Kidney (tissue), 14 donors: Measurements from ENCODE around the gene SPEM3. TPM values are rescaled to one million over a fixed set of nuclear protein-coding genes. Genes with fewer than 3 reads are reported as not detected.

Source experiments
- DNase-seq, 5 donors: peaks; one replicate each; pipeline ENCODE4 v3.0.0-alpha.2; 2013 to 2020
- FAIRE-seq: peaks from 2 replicates; lab custom pipeline; 2012; peaks lifted over from hg19 to GRCh38; lab: Jason Lieb, UNC
- H3K27ac ChIP-seq, 2 donors: one replicate each; pipeline ENCODE4 v1.7.0; 2013; ENCODE audit warnings: low read depth in 2 of 2, low read length in 2 of 2, inconsistent platforms in 1 of 2
- H3K27me3 ChIP-seq: one replicate; pipeline ENCODE4 v1.7.1; 2013; ENCODE audit warnings: low read length, inconsistent platforms; ENCODE audit not compliant: control insufficient read depth, insufficient read depth
- H3K36me3 ChIP-seq, 3 donors: one replicate each; pipeline versions ENCODE4 v1.7.0 to v1.7.1; 2013; ENCODE audit warnings: low read length in 3 of 3, control low read depth in 1 of 3, inconsistent platforms in 1 of 3; ENCODE audit not compliant: insufficient read depth in 3 of 3, control insufficient read depth in 2 of 3
- H3K4me1 ChIP-seq, 3 donors: one replicate each; pipeline versions ENCODE4 v1.7.0 to v1.7.1; 2013; ENCODE audit warnings: low read length in 3 of 3, inconsistent platforms in 1 of 3, low read depth in 1 of 3; ENCODE audit not compliant: control insufficient read depth in 2 of 3, insufficient read depth in 2 of 3
- H3K4me3 ChIP-seq, 3 donors: one replicate each; pipeline versions ENCODE4 v1.7.0 to v1.8.1; 2013; ENCODE audit warnings: low read length in 3 of 3, control low read depth in 1 of 3, inconsistent platforms in 1 of 3
- H3K9ac ChIP-seq, 3 donors: one replicate each; pipeline versions ENCODE4 v1.7.0 to v1.7.1; 2013; ENCODE audit warnings: low read length in 3 of 3, control low read depth in 1 of 3, inconsistent platforms in 1 of 3
- H3K9me3 ChIP-seq, 3 donors: one replicate each; pipeline versions ENCODE4 v1.7.0 to v1.7.1; 2013; ENCODE audit warnings: low read length in 3 of 3, control low read depth in 1 of 3, inconsistent platforms in 1 of 3; ENCODE audit not compliant: control insufficient read depth in 2 of 3, insufficient read depth in 1 of 3
- CTCF ChIP-seq: IDR thresholded peaks from 3 replicates; pipeline ENCODE4 v1.5.1; 2012; ENCODE audit warnings: mild to moderate bottlenecking, moderate library complexity, borderline replicate concordance; ENCODE audit not compliant: insufficient read depth; ENCODE audit errors: extremely low read depth
- intact Hi-C: fragments of 100-400 bp; cut with DNase I; formaldehyde crosslinking; loops from one replicate; pipeline ENCODE4 v1.11.1; 2022
- polyA plus RNA-seq: library from polyadenylated mRNA; stranded (reverse); fragments of 350-450 nt; fragmentation: Illumina TruSeq; extraction: RNeasy Lipid Tissue Mini Kit (QIAGEN cat#74804); gene quantifications from one replicate; pipeline ENCODE4 v1.2.3, GENCODE V29; 2014; ENCODE audit warnings: low read depth, low replicate concordance; ENCODE audit not compliant: insufficient read depth
- total RNA-seq: library from RNA; stranded (reverse); fragmentation: NEBNext Ultra II Directional; extraction: Animal tissue kit (Norgen Biotek cat#: 25700); gene quantifications from one replicate; pipeline ENCODE4 v1.2.1, GENCODE V29; 2021
- donor health status: control.
- donor health status: control.
- donor health status: control.
- donor health status: control.
- donor health status: control.
- donor health status: DM: yes; HTN: yes; CAD: no.
- donor health status: Normal renal cell carcinoma (clear cell type).

SPEM3 gene
- total and polyA plus RNA-seq, 2 donors from 2014 or later = not detected

DNA sequence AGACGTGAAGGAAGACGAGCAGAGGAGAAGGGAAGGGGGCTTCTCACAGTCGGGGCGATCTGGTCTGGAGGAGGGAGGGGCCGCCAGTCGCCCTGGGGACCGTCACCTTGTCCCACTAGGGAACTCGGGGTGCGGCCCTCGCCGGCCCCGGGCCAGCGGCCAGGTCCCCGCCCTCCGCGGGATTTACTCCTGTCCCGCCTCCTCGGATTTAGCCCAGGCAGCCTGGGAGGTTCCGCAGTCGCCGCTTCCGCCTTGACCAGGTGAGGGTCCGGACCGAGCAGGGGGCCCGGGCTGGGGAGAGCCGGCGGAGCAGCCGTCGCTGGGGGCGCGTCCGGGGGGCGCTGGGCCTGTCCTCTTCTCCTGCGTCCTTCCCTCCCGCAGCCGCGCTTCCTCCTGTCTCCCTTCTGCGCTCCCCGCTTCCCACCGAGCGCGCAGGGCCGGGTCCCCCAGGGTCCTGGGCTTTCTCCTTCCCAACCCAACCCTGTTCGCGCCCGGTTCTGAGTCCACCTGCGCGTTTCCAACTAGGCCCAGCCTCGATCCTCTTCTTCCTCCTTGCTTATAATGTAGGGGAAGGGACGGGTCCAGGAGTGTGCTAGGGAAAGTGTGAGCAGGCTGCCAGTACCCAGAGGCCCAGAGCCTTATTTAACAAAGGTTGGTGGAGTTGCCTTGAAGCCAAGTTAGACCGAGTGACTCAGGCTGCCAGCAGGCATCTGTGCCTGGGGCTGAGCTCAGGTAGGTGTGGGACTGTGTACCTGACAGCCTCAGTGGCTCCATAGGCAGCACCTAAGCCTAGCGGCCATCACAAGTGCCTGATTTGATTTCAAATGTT, 47.6 kb upstream of the SPEM3 start, which contains the start of gene TNK1:
Gene TNK1, plus strand, starts transcription at position 235 of the 829 bp plus-strand sequence. CDS start 1,838 bp downstream, outside the sequence.
- DNase-seq = peak; percentile 26 to 88 (median 57)
- no peak for TF ChIP-seq CTCF

DNA sequence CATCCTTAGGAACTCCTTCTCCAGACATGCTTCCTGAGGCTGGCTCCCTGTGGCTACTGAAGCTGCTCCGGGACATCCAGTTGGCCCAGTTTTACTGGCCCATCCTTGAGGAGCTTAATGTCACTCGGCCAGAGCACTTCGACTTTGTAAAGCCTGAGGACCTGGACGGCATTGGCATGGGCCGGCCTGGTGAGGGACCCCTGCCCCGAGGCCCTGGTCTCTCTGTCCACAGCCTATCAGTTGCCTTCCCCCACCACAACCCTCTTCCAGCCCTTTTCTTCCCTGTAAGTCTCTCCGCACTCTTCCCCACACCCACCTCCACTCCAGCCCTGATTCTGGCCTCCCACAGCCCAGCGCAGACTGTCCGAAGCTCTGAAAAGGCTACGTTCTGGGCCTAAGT, 45.8 kb upstream of the SPEM3 start:
- Histone ChIP-seq H3K36me3 (no peaks in the 10 kb centered on the region), H3K4me1 (peaks cover 0 to 17% (median 10%) of the 10 kb centered on the region in 3 donors), H3K9me3 (no peaks in the 10 kb centered on the region), H3K27ac (no peak overlapping the region), H3K9ac (no peak overlapping the region), H3K4me3 (no peak overlapping the region), H3K27me3 (peaks cover 5% of the 10 kb centered on the region)
- intact Hi-C loops = no loop called here
- FAIRE-seq (no peak), DNase-seq (no peak)
- no peak for TF ChIP-seq CTCF

More for the DNA sequence above, 47.6 kb upstream of the SPEM3 start, which contains the start of gene TNK1:
- H3K9ac ChIP-seq = peak within 1 kb of the TSS in 2 of 3 donors; percentile 8 to 48
- intact Hi-C loops = no loop called here
- peaks cover 5% of the 10 kb centered on the region for H3K27me3 ChIP-seq
- H3K27ac ChIP-seq = peak within 1 kb of the TSS; percentile 7 to 49
- no peaks in the 10 kb centered on the region for H3K9me3 ChIP-seq
- H3K4me1 ChIP-seq = peaks cover 0 to 17% (median 10%) of the 10 kb centered on the region in 3 donors
- no peaks in the 10 kb centered on the region for H3K36me3 ChIP-seq
- FAIRE-seq = no peak
- peak within 1 kb of the TSS; percentile 9 to 75 (median 71) for H3K4me3 ChIP-seq

- FAIRE-seq = no peak
- H3K27me3 ChIP-seq = peaks cover 5% of the 10 kb centered on the region
- no peak overlapping the region for H3K27ac ChIP-seq
- no peaks in the 10 kb centered on the region for H3K9me3 ChIP-seq
- peaks cover 0 to 17% (median 10%) of the 10 kb centered on the region in 3 donors for H3K4me1 ChIP-seq
- intact Hi-C loops = no loop called here
- TF ChIP-seq CTCF = no peak
- H3K36me3 ChIP-seq = no peaks in the 10 kb centered on the region
- H3K9ac ChIP-seq = no peak overlapping the region
- peak overlapping the region in 1 of 3 donors; percentile 41 for H3K4me3 ChIP-seq
- DNase-seq = no peak
Observed at GRCh38 chr17:7383371-7383741, 45.3 kb upstream of the SPEM3 start.
